Right lobe of liver (tissue), 6 donors: ENCODE results near the gene ANXA10. TPM values are rescaled to one million over a fixed set of nuclear protein-coding genes. Genes with fewer than 3 reads are reported as not detected.

Experiments
- ATAC-seq, 4 donors: fragments of 200-7000 bp; cut with Tn5 transposase; one replicate each; pipeline ENCODE4 v1.9.1; 2020; ENCODE audit warnings: mild to moderate bottlenecking in 4 of 4, moderate library complexity in 4 of 4
- DNase-seq, 3 donors: peaks; one replicate each; pipeline ENCODE4 v3.0.0-alpha.2; 2020
- H3K27ac ChIP-seq, 3 donors: fragments of 200-600 bp; one replicate each; pipeline ENCODE4 v1.8.0; 2022
- H3K27me3 ChIP-seq, 2 donors: fragments of 200-600 bp; one replicate each; pipeline ENCODE4 v1.8.0; 2022
- H3K36me3 ChIP-seq, 4 donors: fragments of 200-600 bp; sonication (generic) in 1 of 4; one replicate each; pipeline versions ENCODE4 v1.5.1 to v1.8.0; 2017 to 2022; ENCODE audit warnings: control low read depth in 1 of 4
- H3K4me1 ChIP-seq, 4 donors: fragments of 200-600 bp; sonication (generic) in 1 of 4; one replicate each; pipeline versions ENCODE4 v1.5.1 to v1.8.0; 2017 to 2022; ENCODE audit warnings: control low read depth in 1 of 4
- H3K4me3 ChIP-seq, 3 donors: fragments of 200-600 bp; one replicate each; pipeline ENCODE4 v1.8.0; 2022
- H3K9me3 ChIP-seq, 4 donors: fragments of 200-600 bp; sonication (generic) in 1 of 4; one replicate each; pipeline versions ENCODE4 v1.5.1 to v1.8.0; 2017 to 2022; ENCODE audit warnings: control low read depth in 1 of 4
- POLR2A ChIP-seq: fragments of 450-650 bp; IDR thresholded peaks from one replicate; pipeline ENCODE4 v1.6.1; 2017; ENCODE audit warnings: antibody characterized with exemption, mild to moderate bottlenecking
- WGBS: methylation state at CpG from one replicate; pipeline ENCODE4 v1.1.6; 2018; ENCODE audit warnings: low coverage, low lambda C conversion rate; ENCODE audit not compliant: insufficient coverage; ENCODE audit errors: missing lambda C conversion rate; 5-methylcytosine and 5-hydroxymethylcytosine counted together
- intact Hi-C, 2 donors: fragments of 100-400 bp; cut with DNase I; formaldehyde crosslinking; loops; one replicate each; pipeline versions ENCODE4 v1.11.2 to v1.14.1; 2022
- total RNA-seq, 6 experiments: library from RNA; depleted of rRNA in 2 of 6; stranded (reverse); fragments of >200 nt in 2 of 6; fragmentation: NEBNext Ultra II Directional in 3 of 6; extraction: Animal tissue kit (Norgen Biotek cat#: 25700) in 3 of 6; gene quantifications; one replicate each; pipeline versions ENCODE4 v1.1.0 to v1.2.4, GENCODE V29; 2016 to 2023
- TF ChIP-seq, protein P1 (sequence below), 4 donors: fragments of 200-600 bp in 3 of 4; fragments of 450-650 bp in 1 of 4; IDR thresholded peaks; one replicate each; pipeline versions ENCODE4 v1.5.1 to v1.8.0; 2016 to 2022; ENCODE audit warnings: antibody characterized with exemption in 4 of 4, mild to moderate bottlenecking in 2 of 4
- donor health status: DM: no; HTN: yes; CAD: no.
- donor health status: DM: no; HTN: no; CAD: no.
- donor health status: DM: no; HTN: no; CAD: no.
- donor health status: DM: no; HTN: yes; CAD: no.
- donor health status: DM: no; HTN: yes; CAD: no.

The ANXA10 gene
- total RNA-seq, 6 experiments from 2014 or later = 31.4 to 46.6 (median 41.5) TPM

DNA sequence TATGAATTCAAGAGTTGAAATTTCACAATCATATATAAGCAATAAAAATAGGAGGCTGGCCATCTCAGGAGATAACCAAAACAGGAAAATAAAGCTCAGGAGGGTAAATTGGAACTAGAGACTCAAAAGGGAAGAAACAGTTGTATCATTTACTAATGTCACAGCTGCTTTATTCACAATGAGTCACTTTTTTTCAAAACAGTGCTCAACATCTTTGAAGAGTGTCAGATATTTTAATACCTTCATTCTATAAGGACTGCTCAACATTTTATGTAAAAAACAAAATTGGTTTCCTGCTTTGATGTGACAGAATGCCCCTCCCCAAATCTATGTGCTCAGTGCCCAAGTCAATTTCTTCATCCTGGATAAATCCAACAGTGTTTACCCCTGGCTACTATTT is 128.6 kb downstream of the ANXA10 start:
- H3K27ac ChIP-seq = no peak overlapping the region
- peaks cover 0 to 3% (median under 1%) of the 10 kb centered on the region in 4 donors for H3K36me3 ChIP-seq
- intact Hi-C loops = no loop called here
- no peak overlapping the region for H3K4me3 ChIP-seq
- TF ChIP-seq, protein P1, sequence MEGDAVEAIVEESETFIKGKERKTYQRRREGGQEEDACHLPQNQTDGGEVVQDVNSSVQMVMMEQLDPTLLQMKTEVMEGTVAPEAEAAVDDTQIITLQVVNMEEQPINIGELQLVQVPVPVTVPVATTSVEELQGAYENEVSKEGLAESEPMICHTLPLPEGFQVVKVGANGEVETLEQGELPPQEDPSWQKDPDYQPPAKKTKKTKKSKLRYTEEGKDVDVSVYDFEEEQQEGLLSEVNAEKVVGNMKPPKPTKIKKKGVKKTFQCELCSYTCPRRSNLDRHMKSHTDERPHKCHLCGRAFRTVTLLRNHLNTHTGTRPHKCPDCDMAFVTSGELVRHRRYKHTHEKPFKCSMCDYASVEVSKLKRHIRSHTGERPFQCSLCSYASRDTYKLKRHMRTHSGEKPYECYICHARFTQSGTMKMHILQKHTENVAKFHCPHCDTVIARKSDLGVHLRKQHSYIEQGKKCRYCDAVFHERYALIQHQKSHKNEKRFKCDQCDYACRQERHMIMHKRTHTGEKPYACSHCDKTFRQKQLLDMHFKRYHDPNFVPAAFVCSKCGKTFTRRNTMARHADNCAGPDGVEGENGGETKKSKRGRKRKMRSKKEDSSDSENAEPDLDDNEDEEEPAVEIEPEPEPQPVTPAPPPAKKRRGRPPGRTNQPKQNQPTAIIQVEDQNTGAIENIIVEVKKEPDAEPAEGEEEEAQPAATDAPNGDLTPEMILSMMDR (IDR thresholded peaks at IDR 0.05) = no peak
- TF ChIP-seq POLR2A = no peak
- no peaks in the 10 kb centered on the region for H3K27me3 ChIP-seq
- no peaks in the 10 kb centered on the region for H3K9me3 ChIP-seq
- ATAC-seq (no peak), DNase-seq (no peak)
- H3K4me1 ChIP-seq = no peaks in the 10 kb centered on the region

DNA sequence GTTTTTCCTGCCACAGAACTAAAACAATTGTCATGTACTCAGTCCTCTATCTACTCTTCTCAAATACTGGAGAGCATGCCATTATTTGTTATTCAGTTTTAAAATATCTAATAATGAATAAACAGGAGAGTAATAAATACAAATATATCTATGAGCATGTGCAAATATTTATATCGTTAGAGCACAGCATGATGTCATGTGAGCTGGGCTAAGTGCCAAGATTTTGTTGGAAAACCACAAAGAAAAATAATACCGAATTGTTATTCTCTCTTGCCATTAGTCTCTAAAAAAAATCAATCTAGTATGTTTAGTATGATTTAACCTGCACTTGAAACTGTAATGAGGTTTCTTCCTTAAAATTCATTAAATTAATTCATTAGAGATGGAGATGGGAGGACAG is 129.0 kb downstream of the ANXA10 start:
- Histone ChIP-seq H3K36me3 (peaks cover 0 to 3% (median 0%) of the 10 kb centered on the region in 4 donors), H3K9me3 (no peaks in the 10 kb centered on the region), H3K27me3 (no peaks in the 10 kb centered on the region), H3K4me1 (no peaks in the 10 kb centered on the region), H3K4me3 (no peak overlapping the region), H3K27ac (no peak overlapping the region)
- intact Hi-C loops = no loop called here
- no peak for DNase-seq
- TF ChIP-seq POLR2A = no peak
- TF ChIP-seq, protein P1 (IDR thresholded peaks at IDR 0.05) = no peak
- 23% methylated on average over 2 of the region's 2 CpGs for WGBS
- no peak for ATAC-seq

Other genes with a start within 250 kb of the ANXA10 start
- 10 to 100 TPM in 3 of 6 experiments, 1 to 10 TPM in 3; 5.6 to 15.8 (median 10.6) TPM for gene DDX60, start 226.2 kb downstream of the ANXA10 start, total RNA-seq